HG03378 (cell line): ENCODE measurements around the gene CLNK.
"Not testable (repeated sequence)": the region's sequence is repeated elsewhere in the genome, so short reads cannot be mapped to it uniquely, and the experiment has no call there.

Experiments used
- ATAC-seq: cut with Tn5 transposase; IDR thresholded peaks from one replicate; pipeline ENCODE4 v1.9.1; 2021; ENCODE audit warnings: mild to moderate bottlenecking, moderate library complexity; ENCODE audit not compliant: unreplicated experiment

Gene CLNK

DNA sequence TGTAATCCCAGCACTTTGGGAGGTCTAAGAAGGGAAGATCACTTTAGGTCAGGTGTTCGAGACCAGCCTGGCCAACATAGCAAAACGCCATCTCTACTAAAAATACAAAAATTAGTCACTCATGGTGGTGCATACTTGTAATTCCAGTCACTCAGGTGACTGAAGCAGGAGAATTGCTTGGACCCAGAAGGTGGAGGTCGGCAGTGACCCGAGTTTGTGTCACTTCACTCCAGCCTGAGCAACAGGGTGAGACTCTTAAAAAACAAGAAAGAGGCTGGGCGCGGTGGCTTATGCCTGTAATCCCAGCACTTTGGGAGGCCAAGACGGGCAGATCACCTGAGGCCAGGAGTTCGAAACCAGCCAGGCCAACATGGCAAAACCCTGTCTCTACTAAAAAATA, 69.6 kb downstream of the CLNK start:
- not testable (repeated sequence) for ATAC-seq

DNA sequence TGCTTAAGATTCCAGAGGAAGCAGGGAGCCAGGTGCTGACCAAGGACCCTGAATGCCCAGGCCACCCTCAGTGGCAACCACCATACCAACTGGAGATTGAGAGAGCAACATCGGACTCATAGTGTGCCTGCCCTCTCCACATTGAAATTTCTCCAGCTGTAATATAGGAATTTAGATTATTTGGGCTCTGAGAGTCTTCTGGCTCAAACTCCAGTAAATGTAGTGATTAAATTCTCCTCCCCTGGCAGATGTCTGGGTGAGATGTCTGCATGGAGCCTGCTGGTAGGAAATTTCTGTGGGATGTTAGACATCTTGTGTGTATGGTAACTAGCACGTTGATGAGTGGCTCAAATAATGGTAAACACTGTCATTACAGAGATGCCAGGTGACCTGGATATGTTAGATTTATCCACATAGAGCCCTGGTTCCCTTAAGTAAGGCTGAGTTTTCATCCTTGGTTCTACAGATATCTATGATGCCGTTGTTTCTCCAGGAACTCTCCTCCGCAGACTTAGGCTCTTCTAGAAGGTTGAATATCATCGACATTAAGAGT, 70.6 kb downstream of the CLNK start:
- no peak for ATAC-seq

DNA sequence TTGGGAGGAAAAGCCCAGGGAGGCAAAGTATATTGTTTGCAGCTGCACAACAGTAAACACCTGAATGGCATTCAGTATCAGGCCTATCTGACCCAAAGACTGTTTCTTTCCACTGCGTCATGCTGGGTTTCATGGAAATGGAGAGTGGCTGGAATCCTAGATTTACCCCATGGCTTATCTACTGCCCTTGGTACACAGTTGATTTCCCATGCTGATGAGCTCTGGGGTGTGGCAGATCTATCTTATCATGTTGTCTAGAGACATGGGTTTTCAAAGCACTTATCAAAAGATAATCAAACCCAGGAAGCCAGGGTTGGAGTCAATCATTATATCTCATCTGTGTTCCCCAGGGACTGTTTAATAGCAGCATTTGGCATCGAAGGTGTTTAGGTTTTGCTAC, 72.1 kb downstream of the CLNK start:
- ATAC-seq, result no peak

DNA sequence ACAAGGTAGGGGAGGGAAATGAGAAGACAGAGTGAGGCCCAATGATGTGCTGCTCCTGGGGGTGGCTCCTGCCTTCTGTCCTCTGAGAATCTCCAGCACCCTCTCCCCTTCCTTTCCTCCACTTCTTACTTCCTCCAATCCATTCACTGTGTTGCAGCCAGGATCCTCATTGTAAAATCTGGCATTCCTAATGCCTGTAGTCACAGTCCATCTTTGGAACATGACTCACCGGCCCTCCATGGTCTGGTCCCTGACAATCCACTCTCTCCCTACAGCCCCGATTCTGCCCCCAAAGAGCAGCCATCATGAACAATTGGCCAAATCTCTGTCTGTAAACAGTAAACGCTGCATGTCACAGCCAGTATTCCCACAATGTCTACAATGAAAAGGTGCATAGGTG, 72.9 kb downstream of the CLNK start:
- no peak for ATAC-seq

DNA sequence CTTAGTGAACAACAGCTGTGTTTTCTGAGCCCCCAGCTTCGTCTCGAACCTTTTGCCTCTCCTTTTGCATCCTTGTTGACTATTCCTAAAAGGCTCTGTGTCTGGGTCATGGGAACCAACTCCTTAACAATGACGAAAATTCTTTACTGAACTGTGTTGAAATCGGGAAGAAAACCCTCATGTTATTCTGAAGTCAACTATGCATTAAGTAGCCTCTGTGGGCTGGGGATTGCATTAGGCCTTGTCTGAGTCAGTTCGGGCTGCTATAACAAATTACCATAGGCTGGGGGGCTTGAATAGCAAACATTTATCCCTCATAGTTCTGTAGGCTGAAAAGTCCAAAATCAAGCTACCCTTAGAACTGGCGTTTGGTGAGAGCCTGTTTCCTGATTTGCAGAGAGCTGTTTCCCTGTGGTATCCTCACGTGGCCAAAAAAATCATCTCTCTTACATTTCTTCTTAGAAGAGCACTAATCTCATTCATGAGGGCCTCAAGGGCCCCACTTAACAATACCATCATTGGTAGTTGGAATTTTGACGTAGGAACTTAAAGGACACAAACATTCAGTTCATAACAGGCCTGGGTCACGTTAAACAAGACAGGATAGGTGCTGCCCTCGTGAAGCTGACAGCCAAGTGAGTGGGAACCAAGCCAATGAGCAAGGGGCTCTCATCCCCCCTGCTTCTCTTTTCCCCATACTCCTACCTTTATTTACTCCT, 75.9 kb downstream of the CLNK start:
- no peak for ATAC-seq

DNA sequence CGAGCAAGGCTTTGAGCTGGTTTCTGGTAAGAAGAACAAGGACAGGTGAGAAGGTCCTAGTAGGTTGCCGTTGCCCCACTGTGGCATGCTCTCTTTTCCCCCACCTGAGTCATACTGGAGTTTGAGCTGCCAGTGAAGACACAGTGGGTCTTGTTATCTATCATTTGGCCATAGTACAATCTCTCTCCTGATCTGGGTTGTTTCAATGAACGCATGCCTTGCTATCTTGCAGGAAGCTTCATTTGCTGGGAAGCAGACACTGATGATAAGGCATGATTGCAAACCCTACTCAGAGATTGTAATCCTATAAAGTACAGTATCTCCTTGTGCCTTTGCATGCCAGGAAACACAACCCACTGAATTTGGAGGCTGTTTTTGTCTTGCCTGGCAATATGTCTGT, 77.4 kb downstream of the CLNK start:
- no peak for ATAC-seq

DNA sequence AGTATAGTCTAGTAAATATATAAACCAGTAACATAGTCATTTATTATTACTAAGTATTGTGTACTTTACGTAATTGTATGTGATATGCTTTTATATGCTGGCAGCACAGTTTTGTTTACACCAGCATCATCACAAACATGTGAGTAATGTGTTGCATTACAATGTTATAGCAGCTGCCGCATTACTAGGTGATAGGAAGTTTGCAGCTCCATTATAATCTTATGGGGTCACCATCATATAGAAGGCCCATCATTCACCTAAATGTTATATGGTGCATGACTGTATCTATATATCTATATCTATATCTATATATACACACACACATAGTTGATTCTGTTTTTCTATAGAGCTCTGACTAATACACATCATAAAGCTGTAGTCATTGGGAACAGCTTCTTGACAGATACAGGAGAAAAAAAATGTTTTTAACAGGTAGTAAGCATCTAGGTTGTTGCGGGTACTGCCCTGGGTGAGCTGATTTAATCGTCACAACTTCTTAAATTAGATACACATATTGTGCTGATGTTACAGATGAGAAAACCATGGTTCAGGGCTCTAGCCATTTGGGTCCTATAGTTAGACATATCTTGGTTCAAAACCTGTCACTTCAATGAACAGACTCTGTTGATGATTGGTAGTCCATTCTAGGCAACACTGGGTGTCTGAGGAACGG, 77.9 kb downstream of the CLNK start:
- ATAC-seq, result no peak

DNA sequence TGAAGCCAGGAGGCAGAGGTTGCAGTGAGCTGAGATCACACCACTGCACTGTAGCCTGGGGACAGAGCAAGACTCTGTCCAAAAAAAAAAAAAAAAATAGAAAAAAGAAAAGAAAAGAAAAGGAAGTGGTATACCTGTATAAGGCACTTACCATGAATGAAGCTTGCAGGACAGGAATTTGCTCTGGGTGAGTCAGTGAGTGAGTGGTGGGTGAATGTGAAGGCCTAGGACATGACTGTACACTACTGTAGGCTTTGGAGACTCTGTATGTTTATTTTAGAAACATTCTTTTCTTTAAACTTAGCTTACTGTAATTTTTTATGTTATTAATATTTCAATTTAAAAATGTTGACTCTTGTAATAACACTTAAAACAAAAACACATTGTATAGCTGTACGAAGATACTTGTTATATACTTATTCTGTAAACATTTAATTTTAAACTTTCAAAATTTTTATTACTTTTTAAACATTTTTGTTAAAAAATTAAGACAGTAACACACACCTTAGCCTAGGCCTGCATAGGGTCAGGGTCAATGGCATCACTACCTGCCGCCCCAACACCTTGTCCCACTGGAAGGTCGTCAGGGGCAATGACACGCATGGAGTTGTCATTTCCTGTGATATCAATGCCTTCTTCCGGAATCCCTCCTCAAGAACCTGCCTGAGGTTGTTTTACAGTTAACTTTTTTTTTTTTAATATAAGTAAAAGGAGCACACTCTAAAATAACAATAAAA, 78.7 kb downstream of the CLNK start:
- no peak for ATAC-seq

DNA sequence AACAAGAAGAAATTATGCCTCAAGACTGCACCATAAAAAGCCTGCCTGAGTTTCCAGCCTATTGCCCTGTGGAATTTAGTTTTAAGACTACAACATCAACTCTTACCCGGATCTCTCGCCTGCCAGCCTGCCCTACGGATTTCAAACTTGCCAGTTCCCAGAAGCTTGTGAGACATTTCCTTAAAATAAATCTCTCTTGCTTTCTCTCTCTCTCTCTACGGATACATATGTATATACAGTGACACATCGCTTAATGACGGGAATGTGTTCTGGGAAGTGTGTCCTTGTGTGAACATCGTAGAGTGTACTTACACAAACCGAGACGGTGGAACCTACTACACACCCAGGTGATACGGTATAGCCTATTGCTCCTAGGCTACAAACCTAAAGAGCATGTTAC, 79.5 kb downstream of the CLNK start:
- no peak for ATAC-seq

DNA sequence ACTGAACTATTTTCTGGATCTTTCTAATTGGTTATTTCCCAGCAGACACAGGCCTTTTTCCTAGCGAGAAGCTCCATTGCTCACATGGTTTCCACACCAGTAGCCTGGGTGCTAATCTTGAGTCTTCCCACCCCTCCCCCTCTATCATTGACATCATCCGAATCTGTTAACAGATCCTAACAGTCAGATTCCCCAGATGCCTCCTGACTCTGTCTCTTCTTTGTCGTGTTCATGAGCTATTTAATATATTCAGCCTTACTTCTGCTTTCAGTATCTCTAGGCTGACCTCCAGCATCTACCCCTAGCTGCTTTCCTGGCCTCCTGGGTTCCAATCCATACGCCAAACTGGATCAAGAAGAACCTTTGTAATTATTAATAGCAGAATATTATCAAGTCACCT, 85.0 kb downstream of the CLNK start:
- no peak for ATAC-seq

DNA sequence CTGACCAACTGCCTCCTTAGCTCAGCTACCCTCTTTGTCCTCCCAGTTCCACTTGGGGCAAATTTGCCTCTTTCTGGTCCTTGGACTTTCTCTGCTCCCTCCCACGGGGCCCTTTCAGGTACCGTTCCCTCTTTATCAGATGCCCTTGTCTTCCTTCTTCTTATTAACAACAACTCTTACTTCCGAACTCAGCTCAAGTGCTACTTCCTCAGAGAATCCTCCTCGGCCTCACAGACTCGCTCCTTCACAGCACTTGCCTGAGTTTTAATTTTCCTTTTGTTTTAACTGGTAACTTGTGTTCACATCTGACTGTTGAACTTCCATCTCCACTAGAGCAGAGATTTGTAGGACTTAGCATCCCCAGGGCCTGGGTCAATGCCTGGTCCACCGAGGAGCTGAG, 85.7 kb downstream of the CLNK start:
- no peak for ATAC-seq

DNA sequence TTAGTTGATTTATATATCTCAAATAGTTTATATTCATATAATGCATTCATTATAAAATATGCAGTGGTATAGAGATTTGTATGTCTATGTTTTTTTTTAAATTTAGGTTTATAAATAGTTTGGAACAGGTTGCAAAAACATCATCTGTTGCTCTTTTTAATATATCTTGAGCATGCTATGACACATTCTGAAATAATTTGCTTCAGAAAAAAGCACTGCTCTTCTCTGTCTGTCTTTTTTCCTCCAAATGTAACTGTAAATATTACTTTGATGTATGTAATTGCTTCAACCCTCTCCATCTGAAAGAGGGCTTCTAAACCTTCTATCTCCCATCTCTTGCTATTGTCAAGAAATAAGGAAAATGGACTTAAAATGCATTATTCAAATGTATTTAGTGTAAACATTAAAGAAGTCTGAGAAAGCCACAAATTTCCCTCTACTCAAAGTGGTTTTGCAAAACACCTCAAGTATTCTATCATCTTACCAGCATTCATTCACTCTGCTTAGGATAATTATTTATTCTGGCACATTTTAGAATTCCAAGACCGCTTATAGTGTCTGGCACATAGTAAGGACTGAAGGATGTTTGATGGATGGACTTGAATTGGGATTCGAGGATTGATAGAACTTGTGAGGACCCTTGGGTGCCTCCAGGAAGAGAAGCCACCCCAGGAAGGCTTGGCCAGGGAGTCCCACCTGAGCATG, 87.8 kb downstream of the CLNK start:
- no peak for ATAC-seq

DNA sequence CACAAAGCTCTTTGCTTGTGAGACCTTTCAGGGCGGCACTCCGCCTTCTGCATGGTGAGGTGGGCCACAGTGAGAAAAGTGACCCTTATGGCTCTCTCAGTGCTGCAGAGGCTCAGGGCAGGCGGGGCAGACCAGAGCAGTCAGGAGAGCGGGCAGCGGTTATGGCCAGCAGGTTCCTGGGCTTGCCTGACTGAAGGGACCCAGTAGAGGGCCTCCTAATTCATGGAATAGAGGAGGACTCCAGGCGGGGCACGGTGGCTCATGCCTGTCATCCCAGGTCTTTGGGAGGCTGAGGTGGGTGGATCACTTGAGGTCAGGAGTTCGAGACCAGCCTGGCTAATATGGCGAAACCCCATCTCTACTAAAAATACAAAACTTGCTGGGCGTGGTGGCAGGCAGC, 91.4 kb downstream of the CLNK start:
- ATAC-seq, result no peak

DNA sequence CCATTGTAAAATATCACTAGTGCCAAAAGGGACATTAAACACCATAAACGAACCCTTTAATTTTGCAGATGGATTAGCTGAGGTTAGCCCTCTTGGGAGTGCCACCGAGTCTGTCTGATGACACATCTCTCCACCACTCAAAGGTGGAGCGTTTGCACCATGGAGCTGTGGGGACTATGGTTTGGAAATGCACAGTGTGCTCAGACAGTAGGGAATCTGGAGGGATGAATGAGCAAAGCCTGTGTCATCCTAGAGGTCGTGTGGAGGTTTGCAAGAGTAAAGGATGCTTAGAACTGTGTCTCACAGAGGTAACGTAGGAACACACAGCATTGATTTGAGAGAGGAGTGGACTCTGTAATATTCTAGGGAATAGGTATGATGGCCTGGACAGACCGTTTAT, 93.7 kb downstream of the CLNK start:
- no peak for ATAC-seq

DNA sequence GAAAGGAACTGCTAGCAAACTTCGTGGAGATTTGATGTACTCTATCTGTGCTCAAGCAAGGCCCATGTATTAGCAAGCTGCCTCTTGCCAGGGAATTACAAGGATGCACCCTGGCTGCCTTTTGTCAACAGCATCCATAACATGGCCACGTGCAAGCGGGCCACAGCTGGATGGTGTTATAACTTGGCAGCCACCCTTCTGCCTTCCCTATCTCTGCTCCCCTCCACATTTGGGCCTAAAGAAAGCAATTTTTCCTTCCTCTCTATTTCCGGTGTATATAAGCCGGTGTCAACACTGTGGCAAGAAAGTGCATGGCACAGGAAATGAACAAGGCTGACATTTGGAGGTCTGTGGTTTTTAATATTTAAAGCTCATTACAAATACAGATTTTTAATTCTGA, 94.8 kb downstream of the CLNK start:
- no peak for ATAC-seq

DNA sequence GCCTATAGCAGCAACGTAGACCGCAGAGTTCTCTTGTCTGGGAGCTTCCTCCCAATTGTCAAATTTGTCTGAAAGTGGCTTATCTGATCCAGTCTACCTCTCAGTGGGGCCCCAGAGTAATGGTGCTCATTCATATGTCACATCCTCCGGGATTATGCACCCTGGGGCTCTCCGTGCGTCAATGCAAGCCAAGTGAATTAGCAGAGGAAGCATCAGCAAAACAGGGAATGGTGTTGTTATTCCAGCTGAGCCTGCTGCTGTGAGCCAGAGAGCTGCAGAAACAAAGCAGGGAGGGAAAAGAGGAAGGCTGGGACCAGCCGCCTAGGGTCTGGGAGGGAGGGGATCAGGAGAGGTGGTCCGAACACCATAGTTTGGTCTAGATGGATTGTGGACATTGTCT, 95.2 kb downstream of the CLNK start:
- ATAC-seq, result no peak

DNA sequence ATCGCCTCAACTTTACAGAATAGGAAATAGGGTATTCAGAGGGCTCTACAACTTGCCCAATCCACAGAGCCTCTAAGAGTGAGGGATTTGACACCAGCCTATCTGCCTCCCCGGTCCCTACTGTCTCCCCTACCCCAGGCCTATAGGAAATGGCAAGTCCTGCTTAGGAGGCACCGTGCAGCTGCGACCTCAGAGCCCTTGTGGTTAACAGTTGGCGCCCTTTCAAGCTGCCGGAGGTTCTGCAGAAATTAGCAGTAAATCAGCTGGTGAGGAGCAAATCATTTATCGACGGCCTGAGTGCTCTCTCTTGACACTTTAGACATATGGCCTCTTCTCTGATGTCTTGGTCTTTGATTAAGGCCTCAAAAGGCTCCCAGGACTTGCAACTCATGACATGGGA, 96.9 kb downstream of the CLNK start:
- ATAC-seq, result no peak

DNA sequence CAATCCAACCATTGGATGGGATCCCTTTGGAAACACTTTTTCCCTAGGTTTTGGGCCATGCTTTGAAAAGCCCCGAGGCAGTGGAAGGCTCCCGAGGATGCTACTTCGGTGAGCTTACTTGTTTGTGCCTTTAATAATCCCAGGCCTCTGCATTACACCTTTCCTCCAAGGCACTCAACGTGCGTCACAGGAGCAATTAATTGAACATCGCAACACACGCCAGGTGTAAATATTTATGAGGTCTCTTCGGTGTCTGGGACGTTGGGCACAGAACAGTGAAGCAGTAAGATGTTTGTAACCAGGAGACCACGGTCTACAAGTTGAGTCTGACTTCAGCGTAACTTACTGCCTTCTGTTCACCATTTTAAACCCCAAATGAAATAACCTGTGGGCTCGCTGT, 97.3 kb downstream of the CLNK start:
- no peak for ATAC-seq

DNA sequence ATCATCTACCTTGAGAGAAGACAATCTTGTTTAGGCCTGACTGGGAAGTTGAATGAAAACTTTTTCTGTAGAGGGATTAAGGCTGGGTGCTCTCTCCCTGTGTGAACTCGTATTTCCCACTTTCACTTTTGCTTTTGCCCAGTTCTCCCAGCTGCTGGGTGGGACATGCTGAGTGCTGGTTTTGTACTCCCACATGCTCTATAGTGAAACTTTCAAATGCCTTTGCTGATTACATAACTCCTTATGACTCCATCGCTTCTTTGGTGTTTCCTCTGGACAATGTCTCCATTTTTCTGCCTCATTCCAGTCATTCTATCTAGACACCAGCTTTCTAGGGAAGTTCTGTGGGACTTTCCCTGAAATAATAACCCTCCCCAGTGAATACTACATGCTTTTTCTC, 100.5 kb downstream of the CLNK start:
- peak; percentile 84 for ATAC-seq

DNA sequence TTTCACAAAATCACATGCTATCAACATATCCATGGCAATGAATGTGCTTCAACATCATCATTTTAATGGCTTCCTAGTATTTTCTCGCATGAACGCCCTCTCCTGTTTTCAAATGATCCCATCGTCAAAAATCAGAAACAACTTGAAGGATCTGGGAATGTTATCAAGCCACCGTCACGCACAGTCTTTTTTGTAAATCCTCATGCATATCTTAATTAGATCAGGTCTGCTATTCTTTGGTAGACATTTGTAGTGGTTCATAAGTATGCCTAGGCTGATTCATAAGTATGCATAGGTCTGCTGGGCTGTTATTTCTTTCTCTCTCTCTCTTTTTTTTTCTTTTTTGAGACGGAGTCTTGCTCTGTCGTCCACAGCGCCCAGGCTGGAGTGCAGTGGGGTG, 101.6 kb downstream of the CLNK start:
- no peak for ATAC-seq

DNA sequence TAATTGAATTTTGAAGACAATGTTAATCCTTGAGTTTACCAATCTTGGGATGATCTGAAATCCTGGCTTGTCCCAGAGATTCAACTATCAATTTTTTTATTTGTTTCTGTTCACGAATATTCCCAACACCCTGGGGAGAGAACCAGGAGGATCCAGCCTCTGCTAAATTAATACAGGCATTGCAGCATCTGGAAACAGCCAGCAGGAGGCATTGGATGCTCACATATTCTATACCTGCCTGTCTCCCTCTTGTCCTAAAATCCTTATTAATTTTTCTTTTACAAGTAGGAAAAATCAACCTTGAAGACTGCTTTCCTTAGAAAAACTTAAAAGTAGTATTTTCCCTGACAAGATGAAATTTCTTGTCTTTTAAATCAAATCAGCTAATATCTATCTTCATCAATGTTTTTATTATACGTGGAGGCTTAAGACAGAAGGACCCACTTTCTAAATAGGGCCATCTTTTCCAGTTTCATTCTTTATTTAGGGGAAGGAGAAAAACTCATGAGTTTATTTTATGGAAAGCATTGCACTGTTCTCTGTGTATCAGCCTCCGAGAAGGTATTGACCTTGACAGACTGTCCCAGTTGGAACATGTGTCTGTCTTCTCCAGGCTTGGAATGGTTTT, 102.4 kb downstream of the CLNK start:
- no peak for ATAC-seq
